H1 (cell line): ENCODE measurements around the gene ETV2. TPM values are rescaled to one million over a fixed set of nuclear protein-coding genes. Genes with fewer than 3 reads are reported as not detected.

ENCODE experiments used
- CTCF ChIA-PET: fragments of 300-600 bp; sonication (Branson Sonifier 250); formaldehyde crosslinking; loops from one replicate; lab custom pipeline; 2021; ENCODE audit not compliant: partially characterized antibody; lab: Charles Lee
- POLR2A ChIA-PET: fragments of 300-600 bp; sonication (Branson Sonifier 250); formaldehyde crosslinking; loops from one replicate; lab custom pipeline; 2021; ENCODE audit warnings: inconsistent platforms; ENCODE audit not compliant: partially characterized antibody; lab: Charles Lee
- DNase-seq, 2 experiments: peaks; one replicate each; pipeline versions ENCODE4 v3.0.0 to v3.0.0-alpha.2; 2010 to 2022; ENCODE audit warnings: low spot score in 2 of 2, low read depth in 1 of 2, mixed read lengths in 1 of 2
- FAIRE-seq: peaks from 2 replicates; lab custom pipeline; 2011; peaks lifted over from hg19 to GRCh38; lab: Jason Lieb, UNC
- H2AFZ ChIP-seq: 2 replicates; pipeline ENCODE4 v1.8.1; 2012; ENCODE audit warnings: low read length, inconsistent platforms
- H2AK5ac ChIP-seq: 2 replicates; pipeline ENCODE4 v1.6.1; 2013; ENCODE audit warnings: low read depth, low read length
- H2BK120ac ChIP-seq: replicated peaks from 2 replicates; pipeline ENCODE3; 2013; ENCODE audit warnings: low read depth, low read length, inconsistent platforms
- H2BK12ac ChIP-seq: 2 replicates; pipeline ENCODE4 v1.6.1; 2013; ENCODE audit warnings: low read depth, low read length
- H2BK15ac ChIP-seq: 2 replicates; pipeline ENCODE4 v1.6.1; 2013; ENCODE audit warnings: low read length
- H2BK20ac ChIP-seq: 2 replicates; pipeline ENCODE4 v1.6.1; 2013; ENCODE audit warnings: low read length
- H2BK5ac ChIP-seq: 2 replicates; pipeline ENCODE4 v1.6.1; 2013; ENCODE audit warnings: low read depth, low read length
- H3K14ac ChIP-seq: 2 replicates; pipeline ENCODE4 v1.6.1; 2013; ENCODE audit warnings: inconsistent platforms; ENCODE audit not compliant: insufficient read length
- H3K18ac ChIP-seq: 2 replicates; pipeline ENCODE4 v1.6.1; 2013; ENCODE audit warnings: low read length; ENCODE audit errors: extremely low read depth
- H3K23ac ChIP-seq: 2 replicates; pipeline ENCODE4 v1.6.1; 2013; ENCODE audit warnings: inconsistent platforms; ENCODE audit not compliant: insufficient read length
- H3K23me2 ChIP-seq: 2 replicates; pipeline ENCODE4 v1.6.1; 2013; ENCODE audit warnings: low read depth, low read length
- H3K27ac ChIP-seq: 2 replicates; pipeline ENCODE4 v1.6.1; 2011; ENCODE audit warnings: low read depth, low read length, inconsistent platforms
- H3K27me3 ChIP-seq, 4 experiments: replicated peaks in 1 of 4; 1 replicate in 1 of 4; 2 replicates in 3 of 4; pipeline versions ENCODE4 v1.6.1 to v1.8.1; 2011 to 2013; ENCODE audit warnings: low read length in 3 of 4, mild to moderate bottlenecking in 3 of 4, inconsistent platforms in 2 of 4, mixed read lengths in 2 of 4, moderate library complexity in 1 of 4; ENCODE audit not compliant: control insufficient read depth in 3 of 4, insufficient read depth in 3 of 4; ENCODE audit errors: extremely low read depth in 1 of 4
- H3K36me3 ChIP-seq, 4 experiments: 2 replicates each; pipeline versions ENCODE4 v1.6.1 to v1.8.1; 2011 to 2013; ENCODE audit warnings: mild to moderate bottlenecking in 4 of 4, low read length in 3 of 4, moderate library complexity in 2 of 4, control low read depth in 1 of 4, inconsistent platforms in 1 of 4; ENCODE audit not compliant: insufficient read depth in 4 of 4, control insufficient read depth in 2 of 4
- H3K4ac ChIP-seq: replicated peaks from 2 replicates; pipeline ENCODE3; 2013; ENCODE audit warnings: low read length, low read depth, mixed read lengths, inconsistent platforms; ENCODE audit not compliant: insufficient read length
- H3K4me1 ChIP-seq, 4 experiments: replicated peaks in 1 of 4; 1 replicate in 1 of 4; 2 replicates in 3 of 4; pipeline versions ENCODE4 v1.6.1 to v1.8.1; 2011 to 2013; ENCODE audit warnings: low read length in 3 of 4, inconsistent platforms in 2 of 4, mixed read lengths in 1 of 4; ENCODE audit not compliant: insufficient read depth in 4 of 4, control insufficient read depth in 3 of 4
- H3K4me2 ChIP-seq, 2 experiments: 2 replicates each; pipeline versions ENCODE4 v1.6.1 to v1.8.1; 2011 to 2013; ENCODE audit warnings: low read depth in 2 of 2, low read length in 2 of 2, control low read depth in 1 of 2, inconsistent platforms in 1 of 2, mild to moderate bottlenecking in 1 of 2; ENCODE audit not compliant: insufficient read depth in 1 of 2
- H3K4me3 ChIP-seq, 4 experiments: fragments of 200-600, 300-600 bp in 1 of 4; sonication (generic), shearing (Covaris generic), sonication (Bioruptor Twin) in 1 of 4; 2 replicates each; pipeline versions ENCODE4 v1.5.1 to v1.8.1; 2011 to 2016; ENCODE audit warnings: low read length in 4 of 4, low read depth in 3 of 4, control low read depth in 2 of 4, inconsistent platforms in 2 of 4, mild to moderate bottlenecking in 2 of 4, mixed read lengths in 1 of 4, moderate library complexity in 1 of 4; ENCODE audit not compliant: insufficient read depth in 2 of 4; ENCODE audit errors: extremely low read depth in 1 of 4
- H3K56ac ChIP-seq: replicated peaks from 2 replicates; pipeline ENCODE3; 2013; ENCODE audit warnings: low read depth, mild to moderate bottlenecking, mixed read lengths, low read length, inconsistent platforms; ENCODE audit not compliant: insufficient read length
- H3K79me1 ChIP-seq: 2 replicates; pipeline ENCODE4 v1.6.1; 2013; ENCODE audit warnings: low read depth, low read length, control low read depth
- H3K79me2 ChIP-seq, 2 experiments: 2 replicates each; pipeline versions ENCODE4 v1.6.1 to v1.8.1; 2012 to 2013; ENCODE audit warnings: low read length in 2 of 2, mild to moderate bottlenecking in 2 of 2, inconsistent platforms in 1 of 2; ENCODE audit not compliant: insufficient read depth in 2 of 2, control insufficient read depth in 1 of 2
- H3K9ac ChIP-seq, 4 experiments: replicated peaks in 1 of 4; 1 replicate in 1 of 4; 2 replicates in 3 of 4; pipeline versions ENCODE4 v1.6.1 to v1.8.1; 2011 to 2013; ENCODE audit warnings: low read depth in 3 of 4, low read length in 3 of 4, control low read depth in 2 of 4, mild to moderate bottlenecking in 2 of 4, moderate library complexity in 2 of 4, inconsistent platforms in 1 of 4; ENCODE audit errors: extremely low read depth in 1 of 4
- H3K9me3 ChIP-seq, 2 experiments: 2 replicates each; pipeline versions ENCODE4 v1.6.1 to v1.8.1; 2012 to 2013; ENCODE audit warnings: mild to moderate bottlenecking in 2 of 2, moderate library complexity in 2 of 2, control low read depth in 1 of 2, inconsistent platforms in 1 of 2, low read depth in 1 of 2, low read length in 1 of 2, mixed read lengths in 1 of 2; ENCODE audit not compliant: insufficient read depth in 2 of 2
- H4K20me1 ChIP-seq, 2 experiments: replicated peaks in 1 of 2; 2 replicates each; pipeline versions ENCODE3 to v1.8.1; 2011 to 2013; ENCODE audit warnings: inconsistent platforms in 2 of 2, low read length in 2 of 2, mild to moderate bottlenecking in 1 of 2; ENCODE audit not compliant: insufficient read depth in 2 of 2, control insufficient read depth in 1 of 2
- H4K5ac ChIP-seq: 2 replicates; pipeline ENCODE4 v1.6.1; 2013; ENCODE audit warnings: low read length, low read depth, mixed read lengths, inconsistent platforms; ENCODE audit not compliant: insufficient read length
- H4K8ac ChIP-seq: 2 replicates; pipeline ENCODE4 v1.8.0; 2013; ENCODE audit warnings: mild to moderate bottlenecking, moderate library complexity, low read length, inconsistent platforms; ENCODE audit not compliant: insufficient read depth; ENCODE audit errors: extremely low read depth
- H4K91ac ChIP-seq: replicated peaks from 2 replicates; pipeline ENCODE3; 2013; ENCODE audit warnings: low read length, mixed read lengths, inconsistent platforms; ENCODE audit not compliant: insufficient read length
- BACH1 ChIP-seq: IDR thresholded peaks from 2 replicates; pipeline ENCODE4 v1.6.1; 2012; ENCODE audit warnings: low read length, improper control_type of control experiment
- CBX8 ChIP-seq: fragments of 300-800, 300-1000 bp; sonication (generic); IDR thresholded peaks from 2 replicates; pipeline ENCODE4 v1.7.1; 2016; ENCODE audit warnings: low read depth, low read length, borderline replicate concordance
- CHD2 ChIP-seq: IDR thresholded peaks from 2 replicates; pipeline ENCODE4 v1.6.1; 2012; ENCODE audit warnings: low read length, improper control_type of control experiment
- CTBP2 ChIP-seq: IDR thresholded peaks from 2 replicates; pipeline ENCODE4 v1.7.0; 2011; ENCODE audit warnings: borderline replicate concordance, mild to moderate bottlenecking, moderate library complexity, mixed read lengths, low read length; ENCODE audit not compliant: insufficient read depth, insufficient read length
- GTF2F1 ChIP-seq: IDR thresholded peaks from 2 replicates; pipeline ENCODE4 v1.6.1; 2012; ENCODE audit warnings: low read depth, low read length, improper control_type of control experiment, borderline replicate concordance
- HDAC2 ChIP-seq, 2 experiments: fragments of 300-600 bp in 1 of 2; sonication (generic) in 1 of 2; IDR thresholded peaks; 2 replicates each; pipeline ENCODE4 v1.6.1; 2011 to 2012; ENCODE audit warnings: low read depth in 2 of 2, low read length in 2 of 2, mild to moderate bottlenecking in 2 of 2, moderate library complexity in 2 of 2, borderline replicate concordance in 1 of 2, inconsistent platforms in 1 of 2
- NRF1 ChIP-seq: IDR thresholded peaks from 2 replicates; pipeline ENCODE4 v1.6.1; 2011; ENCODE audit warnings: mild to moderate bottlenecking, low read depth, low read length, improper control_type of control experiment
- RAD21 ChIP-seq, 2 experiments: IDR thresholded peaks in 1 of 2; conservative IDR thresholded peaks in 1 of 2; 2 replicates each; pipeline ENCODE4 v1.6.1; 2011; ENCODE audit warnings: low read depth in 2 of 2, low read length in 2 of 2, improper control_type of control experiment in 1 of 2, inconsistent platforms in 1 of 2, mild to moderate bottlenecking in 1 of 2, moderate library complexity in 1 of 2
- RFX5 ChIP-seq: IDR thresholded peaks from 2 replicates; pipeline ENCODE4 v1.6.1; 2011; ENCODE audit warnings: low read depth, low read length, improper control_type of control experiment, borderline replicate concordance
- SAP30 ChIP-seq: fragments of 300-600 bp; sonication (generic); IDR thresholded peaks from 2 replicates; pipeline ENCODE4 v1.7.1; 2012; ENCODE audit warnings: low read length, moderate library complexity, mild to moderate bottlenecking, inconsistent platforms; ENCODE audit not compliant: insufficient read depth, insufficient replicate concordance
- TEAD4 ChIP-seq: IDR thresholded peaks from 2 replicates; pipeline ENCODE4 v1.6.1; 2012; ENCODE audit warnings: low read depth, low read length, inconsistent platforms, mixed read lengths
- YY1 ChIP-seq: IDR thresholded peaks from 2 replicates; pipeline ENCODE4 v1.6.1; 2011; ENCODE audit warnings: low read depth, mild to moderate bottlenecking, low read length
- WGBS, 2 experiments: shearing (Covaris generic) in 1 of 2; methylation state at CpG; one replicate each; pipeline versions ENCODE4 v1.1.6 to v1.1.7; 2013 to 2015; ENCODE audit warnings: low lambda C conversion rate in 2 of 2, mixed read lengths in 2 of 2, inconsistent platforms in 1 of 2, low coverage in 1 of 2, missing lambda C conversion rate in 1 of 2; ENCODE audit not compliant: insufficient replicate concordance in 2 of 2, insufficient coverage in 1 of 2, insufficient read length in 1 of 2; ENCODE audit errors: extremely low coverage in 1 of 2, missing lambda C conversion rate in 1 of 2; 5-methylcytosine and 5-hydroxymethylcytosine counted together
- polyA plus RNA-seq, 7 experiments: library from polyadenylated mRNA; depleted of rRNA in 3 of 7; stranded (reverse) in 5 of 7; unstranded in 2 of 7; fragments of >200 nt in 5 of 7; fragments of 200-250 nt in 2 of 7; gene quantifications; 1 replicate in 5 of 7; 2 replicates in 1 of 7; 4 replicates in 1 of 7; pipeline versions ENCODE4 v1.2.1 to v1.2.3, GENCODE V29; 2011 to 2013; ENCODE audit warnings: missing spikeins in 2 of 7, mixed read lengths in 2 of 7
- total RNA-seq: library from RNA; stranded (reverse); fragmentation: NEBNext Ultra II Directional; extraction: Animal tissue kit (Norgen Biotek cat#: 25700); gene quantifications from 2 replicates; pipeline ENCODE4 v1.2.1, GENCODE V29; 2021

The ETV2 gene
- total and polyA plus RNA-seq, 2 of the 8 experiments (the other 6 are each of a cell fraction or from before 2014, with no cell fraction given): 0.88 to 1.3 TPM

DNA sequence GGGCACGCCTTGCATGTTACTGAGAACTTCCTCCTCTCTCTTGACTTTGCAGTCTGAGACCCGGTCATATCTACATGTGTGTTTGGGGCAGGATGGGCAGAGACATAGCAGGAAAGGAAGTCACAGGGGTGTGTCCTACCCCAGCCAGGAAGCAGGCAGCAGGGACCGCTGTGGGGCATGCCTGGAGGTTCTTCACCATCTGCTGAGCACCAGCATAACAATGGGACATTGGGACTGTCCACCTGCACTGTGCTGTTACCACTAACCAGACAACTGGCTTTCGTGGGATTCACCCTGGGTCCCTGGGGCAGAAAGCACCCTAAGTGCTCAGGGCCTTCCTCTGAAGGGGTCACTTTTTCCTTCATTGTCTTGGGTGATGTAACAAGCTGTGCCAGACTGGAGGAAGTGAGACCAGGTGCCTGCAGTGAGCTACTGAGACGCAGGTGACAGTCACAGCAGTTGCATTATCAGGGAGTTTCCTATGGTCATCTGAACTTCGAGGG lies 31.6 kb upstream of the ETV2 start:
- Histone ChIP-seq H2BK20ac (no peak overlapping the region), H2BK15ac (no peak overlapping the region), H4K91ac (no peak overlapping the region), H2BK120ac (no peak overlapping the region), H2BK5ac (no peak overlapping the region), H3K9me3 (peaks cover 5 to 8% of the 10 kb centered on the region in 2 experiments), H3K56ac (no peak overlapping the region), H3K23me2 (peaks cover 8% of the 10 kb centered on the region; the same call in 1 of the 2 replicates), H3K18ac (no peak overlapping the region), H3K4me2 (no peak overlapping the region), H3K79me1 (no peaks in the 10 kb centered on the region), H3K27me3 (peaks cover 0 to 3% (median 0%) of the 10 kb centered on the region in 4 experiments; a peak in 1 of 7 replicates), H2AFZ (no peak overlapping the region), H3K27ac (no peak overlapping the region), H4K20me1 (no peaks in the 10 kb centered on the region), H4K5ac (no peak overlapping the region), H3K4ac (no peak overlapping the region), H3K4me1 (peaks cover 0 to 4% (median 2%) of the 10 kb centered on the region in 4 experiments; a peak in 4 of 7 replicates), H3K23ac (no peak overlapping the region), H3K36me3 (no peaks in the 10 kb centered on the region), H2AK5ac (no peak overlapping the region), H4K8ac (no peak overlapping the region), H3K9ac (no peak overlapping the region), H3K14ac (no peak overlapping the region), H2BK12ac (no peak overlapping the region), H3K4me3 (no peak overlapping the region), H3K79me2 (no peaks in the 10 kb centered on the region)
- FAIRE-seq (no peak), DNase-seq (no peak)
- ChIA-PET POLR2A (interaction anchor here (3.8 kb wide), 1 partner anchor 12 kb away, joined by 16 read pairs; no protein-coding TSS in a partner anchor), CTCF (interaction anchor here (0.7 to 7.1 kb wide), 5 partner anchors 18 to 282 kb away, joined by 3 to 38 read pairs (median 4); no protein-coding TSS in a partner anchor)
- 89% methylated on average over 6 of the region's 6 CpGs; no CpG with 5 or more reads in 1 of the 2 experiments for WGBS, 2 experiments
- TF ChIP-seq NRF1 (no peak), CBX8 (no peak), BACH1 (no peak), CTBP2 (no peak), YY1 (no peak), SAP30 (no peak), RFX5 (no peak), HDAC2 (IDR thresholded peaks at IDR 0.05; ENCODE audit: borderline replicate concordance in 1 of 2, low read depth in 2 of 2, low read length in 2 of 2) (no peak), CHD2 (no peak), GTF2F1 (no peak), RAD21 (IDR thresholded peaks at IDR 0.05 in 1 of 2, conservative IDR thresholded peaks at IDR 0.05 in 1 of 2; ENCODE audit: low read depth in 2 of 2, low read length in 2 of 2) (no peak), TEAD4 (no peak)
